AG09309 (cell line): Measurements from ENCODE around the gene GPA33.

ENCODE experiments used
- DNase-seq: peaks from one replicate; pipeline ENCODE4 v3.0.0-alpha.2; 2010; ENCODE audit warnings: low read depth
- H3K4me3 ChIP-seq: 2 replicates; pipeline ENCODE4 v1.5.1; 2011; ENCODE audit warnings: mild to moderate bottlenecking, low read depth, low read length, moderate library complexity; ENCODE audit not compliant: control insufficient read depth
- TF ChIP-seq, protein P1 (sequence below): IDR thresholded peaks from 2 replicates; pipeline ENCODE4 v1.5.1; 2011; ENCODE audit warnings: mild to moderate bottlenecking, low read depth, low read length, inconsistent platforms; ENCODE audit not compliant: insufficient read depth, control insufficient read depth; ENCODE audit errors: missing control alignments

The GPA33 gene

DNA sequence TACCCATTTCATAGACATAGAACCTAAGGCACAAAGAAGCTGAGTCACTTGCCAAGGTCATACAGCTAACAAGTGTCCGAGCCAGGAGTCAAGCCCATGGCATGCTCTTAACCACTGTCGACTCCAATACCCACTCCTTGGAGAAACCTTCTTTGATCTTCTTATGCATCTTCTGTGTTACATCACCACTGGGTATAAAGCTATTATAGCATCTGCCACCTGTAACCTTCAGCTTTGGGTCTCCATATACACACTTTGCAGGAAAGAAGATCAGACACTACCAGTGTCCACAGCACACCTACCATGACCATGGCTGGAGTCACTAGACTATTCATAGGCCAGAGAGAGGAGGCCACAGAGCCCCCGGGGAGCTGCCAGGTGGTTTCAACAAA lies 29.1 kb downstream of the GPA33 start:
- H3K4me3 ChIP-seq: no peak overlapping the region
- no peak for DNase-seq
- TF ChIP-seq, protein P1, sequence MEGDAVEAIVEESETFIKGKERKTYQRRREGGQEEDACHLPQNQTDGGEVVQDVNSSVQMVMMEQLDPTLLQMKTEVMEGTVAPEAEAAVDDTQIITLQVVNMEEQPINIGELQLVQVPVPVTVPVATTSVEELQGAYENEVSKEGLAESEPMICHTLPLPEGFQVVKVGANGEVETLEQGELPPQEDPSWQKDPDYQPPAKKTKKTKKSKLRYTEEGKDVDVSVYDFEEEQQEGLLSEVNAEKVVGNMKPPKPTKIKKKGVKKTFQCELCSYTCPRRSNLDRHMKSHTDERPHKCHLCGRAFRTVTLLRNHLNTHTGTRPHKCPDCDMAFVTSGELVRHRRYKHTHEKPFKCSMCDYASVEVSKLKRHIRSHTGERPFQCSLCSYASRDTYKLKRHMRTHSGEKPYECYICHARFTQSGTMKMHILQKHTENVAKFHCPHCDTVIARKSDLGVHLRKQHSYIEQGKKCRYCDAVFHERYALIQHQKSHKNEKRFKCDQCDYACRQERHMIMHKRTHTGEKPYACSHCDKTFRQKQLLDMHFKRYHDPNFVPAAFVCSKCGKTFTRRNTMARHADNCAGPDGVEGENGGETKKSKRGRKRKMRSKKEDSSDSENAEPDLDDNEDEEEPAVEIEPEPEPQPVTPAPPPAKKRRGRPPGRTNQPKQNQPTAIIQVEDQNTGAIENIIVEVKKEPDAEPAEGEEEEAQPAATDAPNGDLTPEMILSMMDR: no peak

- DNase-seq: no peak
- no peak overlapping the region for H3K4me3 ChIP-seq
- TF ChIP-seq, protein P1: peak; percentile 36
These were observed 29.8 kb downstream of the GPA33 start for GRCh38 chr1:167060141-167061072.

GRCh38 chr1:167059809-167060107 lies 30.4 kb downstream of the GPA33 start:
- no peak overlapping the region for H3K4me3 ChIP-seq
- TF ChIP-seq, protein P1: no peak

DNA sequence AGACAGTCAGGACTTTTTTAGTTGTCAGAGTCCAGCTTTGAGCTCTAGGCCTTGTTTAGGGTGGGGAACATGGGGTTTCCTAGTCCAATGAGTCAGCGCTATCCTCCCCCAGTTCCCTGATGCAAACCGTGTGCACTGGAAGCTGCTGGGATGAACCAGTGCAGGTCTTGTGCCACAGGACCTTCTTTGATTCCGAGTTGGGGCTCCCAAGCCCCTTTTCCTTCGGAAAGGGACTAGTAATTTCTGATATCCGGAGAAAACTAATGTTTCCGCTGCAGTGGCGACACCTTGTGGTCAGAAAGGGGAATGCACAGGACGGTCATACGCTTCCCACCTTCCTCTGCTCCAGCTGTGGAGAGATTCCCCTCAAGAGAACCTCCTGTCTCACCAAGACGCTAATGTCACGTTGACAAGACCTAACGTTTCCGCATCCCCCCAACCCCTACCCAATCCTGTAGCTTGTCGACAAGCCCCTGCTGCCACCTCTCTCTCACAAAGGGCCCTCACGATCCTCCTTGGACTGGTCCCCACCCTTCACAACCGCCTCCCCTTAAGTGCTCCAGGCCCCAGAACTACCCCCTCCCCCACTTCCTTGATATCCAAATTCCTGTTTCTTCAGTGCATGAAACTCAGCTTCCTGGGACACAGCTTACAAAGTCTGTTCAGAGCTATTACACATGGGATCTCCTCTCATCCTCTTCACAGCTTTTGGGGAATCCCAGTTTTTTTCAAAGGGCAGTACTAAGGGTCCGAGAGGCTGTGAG lies 30.9 kb downstream of the GPA33 start:
- no peak for DNase-seq
- TF ChIP-seq, protein P1: peak; percentile 95
- no peak overlapping the region for H3K4me3 ChIP-seq

More at GRCh38 chr1:167059809-167060107, 30.4 kb downstream of the GPA33 start:
- no peak for DNase-seq

GRCh38 chr1:167057241-167057688 lies 32.9 kb downstream of the GPA33 start:
- TF ChIP-seq, protein P1: peak; percentile 53
- H3K4me3 ChIP-seq: no peak overlapping the region
- DNase-seq: no peak

DNA sequence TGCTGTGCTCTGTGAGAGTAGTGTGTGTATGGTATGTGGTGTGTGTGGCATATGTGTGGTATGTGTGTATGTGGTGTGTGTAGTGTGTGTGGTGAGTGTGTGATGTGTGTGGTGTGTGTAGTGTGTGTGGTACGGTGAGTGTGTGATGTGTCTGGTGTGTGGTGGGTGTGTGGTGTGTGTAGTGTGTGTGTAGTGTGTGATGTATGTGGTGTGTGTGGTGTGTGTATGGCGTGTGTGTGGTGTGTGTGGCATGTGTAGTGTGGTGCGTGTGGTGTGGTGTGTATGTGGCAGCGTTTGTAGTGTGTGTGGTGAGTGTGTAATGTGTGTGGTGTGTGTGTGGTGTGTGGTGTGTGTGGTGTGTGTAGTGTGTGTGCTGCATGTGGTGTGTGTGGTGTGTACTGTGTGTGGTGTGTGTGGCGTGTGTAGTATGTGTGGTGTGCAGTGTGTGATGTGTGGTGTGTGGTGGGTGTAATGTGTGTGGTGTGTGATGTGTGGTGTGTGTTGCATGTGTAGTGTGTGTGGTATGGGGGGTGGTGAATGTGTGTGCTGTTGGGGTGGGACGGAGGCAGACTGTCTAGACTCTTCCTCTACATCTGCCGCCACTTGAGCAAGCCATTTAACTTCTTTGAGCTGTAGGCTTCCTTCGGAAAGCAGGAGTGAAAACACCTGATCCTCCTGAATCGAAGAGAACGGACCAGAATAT lies 33.5 kb downstream of the GPA33 start:
- TF ChIP-seq, protein P1: no peak
- no peak overlapping the region for H3K4me3 ChIP-seq
- DNase-seq: no peak
